ENCODE data around the gene PCYT2. TPM values are rescaled to one million over a fixed set of nuclear protein-coding genes. Genes with fewer than 3 reads are reported as not detected.

The PCYT2 gene
- polyA plus RNA-seq, 1 donor: 33.8 TPM

Other genes starting within 250 kb of the PCYT2 start
- gene OXLD1, start 244.8 kb downstream of the PCYT2 start, polyA plus RNA-seq: 20.9 TPM
- gene CCDC137, start 244.7 kb downstream of the PCYT2 start, polyA plus RNA-seq: 19.5 TPM
- 44.8 TPM for gene ARL16, start 227.6 kb downstream of the PCYT2 start, polyA plus RNA-seq
- gene HGS, start 227.4 kb downstream of the PCYT2 start, polyA plus RNA-seq: 84.8 TPM
- 52.4 TPM for gene MRPL12, start 208.0 kb downstream of the PCYT2 start, polyA plus RNA-seq
- 42.2 TPM for gene SLC25A10, start 199.1 kb downstream of the PCYT2 start, polyA plus RNA-seq
- gene GCGR, start 107.2 kb downstream of the PCYT2 start, polyA plus RNA-seq: 2.5 TPM
- 60.9 TPM for gene MCRIP1, start 78.1 kb downstream of the PCYT2 start, polyA plus RNA-seq
- gene PPP1R27, start 76.3 kb downstream of the PCYT2 start, polyA plus RNA-seq: 0.21 TPM
- gene P4HB, start 50.9 kb downstream of the PCYT2 start, polyA plus RNA-seq: 737 TPM
- gene ARHGDIA, start 40.1 kb downstream of the PCYT2 start, polyA plus RNA-seq: 203 TPM
- gene ALYREF, start 19.8 kb downstream of the PCYT2 start, polyA plus RNA-seq: 59.0 TPM
- gene ANAPC11, start 19.7 kb downstream of the PCYT2 start, polyA plus RNA-seq: 79.6 TPM
- gene NPB, start 9.2 kb downstream of the PCYT2 start, polyA plus RNA-seq: 0.39 TPM
- 25.2 TPM for gene SIRT7, start 6.8 kb upstream of the PCYT2 start, polyA plus RNA-seq
- gene MAFG, start 16.3 kb upstream of the PCYT2 start, polyA plus RNA-seq: 21.1 TPM
- 24.5 TPM for gene PYCR1, start 25.9 kb upstream of the PCYT2 start, polyA plus RNA-seq
- gene MYADML2, start 35.8 kb upstream of the PCYT2 start, polyA plus RNA-seq: 0.07 TPM
- 4.1 TPM for gene NOTUM, start 49.8 kb upstream of the PCYT2 start, polyA plus RNA-seq
- 24.9 TPM for gene ASPSCR1, start 66.2 kb upstream of the PCYT2 start, polyA plus RNA-seq
- 48.0 TPM for gene CENPX, start 111.5 kb upstream of the PCYT2 start, polyA plus RNA-seq
- gene LRRC45, start 111.9 kb upstream of the PCYT2 start, polyA plus RNA-seq: 14.4 TPM
- gene RAC3, start 120.3 kb upstream of the PCYT2 start, polyA plus RNA-seq: 10.1 TPM
- gene DCXR, start 126.3 kb upstream of the PCYT2 start, polyA plus RNA-seq: 44.1 TPM
- gene RFNG, start 140.4 kb upstream of the PCYT2 start, polyA plus RNA-seq: 42.1 TPM
- gene GPS1, start 140.5 kb upstream of the PCYT2 start, polyA plus RNA-seq: 97.1 TPM
- gene DUS1L, start 154.4 kb upstream of the PCYT2 start, polyA plus RNA-seq: 90.4 TPM
- gene FASN, start 186.8 kb upstream of the PCYT2 start, polyA plus RNA-seq: 34.7 TPM